K562 (cell line): ENCODE data around the gene FOXO3. TPM values are rescaled to one million over a fixed set of nuclear protein-coding genes. Genes with fewer than 3 reads are reported as not detected.

Experiments used
- ARID2 ChIP-seq: fragments of 450-650 bp; IDR thresholded peaks from 2 replicates; pipeline ENCODE4 v1.6.1; 2017; ENCODE audit warnings: antibody characterized with exemption, mild to moderate bottlenecking
- DACH1 ChIP-seq: fragments of 450-650 bp; IDR thresholded peaks from 2 replicates; pipeline ENCODE4 v1.6.1; 2018; ENCODE audit not compliant: partially characterized antibody
- ERF ChIP-seq: fragments of 450-650 bp; formaldehyde crosslinking; IDR thresholded peaks from 2 replicates; pipeline ENCODE4 v1.4.0; 2020; ENCODE audit warnings: mild to moderate bottlenecking, mixed read lengths
- ETS1 ChIP-seq: conservative IDR thresholded peaks from 2 replicates; pipeline ENCODE4 v1.6.1; 2011; ENCODE audit warnings: low read depth, mild to moderate bottlenecking, low read length; ENCODE audit not compliant: control insufficient read depth
- GABPA ChIP-seq: fragments of 200-800 bp; sonication (Bioruptor generic); conservative IDR thresholded peaks from 2 replicates; pipeline ENCODE4 v1.6.1; 2016; ENCODE audit warnings: low read depth, missing genetic modification characterization, missing compliant biosample characterization
- HMGN3 ChIP-seq: IDR thresholded peaks from 2 replicates; pipeline ENCODE4 v1.6.1; 2011; ENCODE audit warnings: borderline replicate concordance, low read depth, mild to moderate bottlenecking, mixed read lengths, low read length; ENCODE audit not compliant: insufficient read length; ENCODE audit errors: extremely low read depth
- HSF4 ChIP-seq: fragments of 250-450 bp; sonication (Bioruptor Pico); IDR thresholded peaks from 2 replicates; pipeline ENCODE4 v2.1.2; 2022; ENCODE audit warnings: mild to moderate bottlenecking, moderate library complexity, borderline replicate concordance
- ILF3 ChIP-seq: fragments of 450-650 bp; IDR thresholded peaks from 2 replicates; pipeline ENCODE4 v1.6.1; 2018; ENCODE audit warnings: antibody characterized with exemption, mild to moderate bottlenecking, moderate library complexity, borderline replicate concordance
- MNT ChIP-seq, 2 experiments: fragments of 450-650 bp; conservative IDR thresholded peaks; 2 replicates each; pipeline ENCODE4 v1.6.1; 2017; ENCODE audit warnings: mild to moderate bottlenecking in 2 of 2, moderate library complexity in 2 of 2
- NR1H2 ChIP-seq: sonication (generic); formaldehyde crosslinking; IDR thresholded peaks from 2 replicates; pipeline ENCODE4 v1.4.0; 2020; ENCODE audit warnings: mild to moderate bottlenecking, missing genetic modification reagents
- NR2C1 ChIP-seq, 2 experiments: fragments of 450-650 bp; IDR thresholded peaks; 2 replicates each; pipeline ENCODE4 v1.6.1; 2017; ENCODE audit warnings: mild to moderate bottlenecking in 2 of 2, antibody characterized with exemption in 1 of 2, inconsistent platforms in 1 of 2, missing compliant biosample characterization in 1 of 2, missing genetic modification characterization in 1 of 2
- POLR2A ChIP-seq: fragments of 450-650 bp; conservative IDR thresholded peaks from 2 replicates; pipeline ENCODE4 v1.6.1; 2016
- PYGO2 ChIP-seq: fragments of 450-650 bp; IDR thresholded peaks from 2 replicates; pipeline ENCODE4 v1.6.1; 2016; ENCODE audit warnings: mild to moderate bottlenecking, missing genetic modification characterization, moderate library complexity, missing compliant biosample characterization
- RBBP5 ChIP-seq: fragments of 200-600 bp; sonication (generic); IDR thresholded peaks from 2 replicates; pipeline ENCODE4 v1.6.1; 2012; ENCODE audit warnings: borderline replicate concordance, mild to moderate bottlenecking, low read length, control low read depth, inconsistent platforms; ENCODE audit not compliant: insufficient read depth, poor library complexity, severe bottlenecking
- RFX7 ChIP-seq: fragments of 250-450 bp; sonication (Bioruptor Pico); IDR thresholded peaks from 2 replicates; pipeline ENCODE4 v1.5.1; 2021; ENCODE audit warnings: mild to moderate bottlenecking
- RNF2 ChIP-seq: sonication (generic); IDR thresholded peaks from 2 replicates; pipeline ENCODE4 v1.6.1; 2016
- SP1 ChIP-seq: sonication (generic); formaldehyde crosslinking; IDR thresholded peaks from 2 replicates; pipeline ENCODE4 v1.8.1; 2022; ENCODE audit warnings: mild to moderate bottlenecking, missing genetic modification reagents
- TCF7 ChIP-seq: sonication (generic); IDR thresholded peaks from 2 replicates; pipeline ENCODE4 v1.6.1; 2016; ENCODE audit warnings: antibody characterized with exemption, borderline replicate concordance
- TFAP4 ChIP-seq: sonication (generic); formaldehyde crosslinking; IDR thresholded peaks from 2 replicates; pipeline ENCODE4 v1.8.0; 2022; ENCODE audit warnings: missing genetic modification reagents, mild to moderate bottlenecking, moderate library complexity, borderline replicate concordance
- TOE1 ChIP-seq, 2 experiments: fragments of 450-650 bp in 1 of 2; sonication (generic) in 1 of 2; formaldehyde crosslinking in 1 of 2; IDR thresholded peaks; 2 replicates each; pipeline versions ENCODE4 v1.7.1 to v1.8.0; 2016 to 2022; ENCODE audit warnings: borderline replicate concordance in 2 of 2, mild to moderate bottlenecking in 2 of 2, antibody characterized with exemption in 1 of 2, inconsistent platforms in 1 of 2, low read depth in 1 of 2, missing genetic modification reagents in 1 of 2, moderate library complexity in 1 of 2
- ZNF24 ChIP-seq: fragments of 450-650 bp; IDR thresholded peaks from 2 replicates; pipeline ENCODE4 v1.6.1; 2016
- ZNF436 ChIP-seq: fragments of 250-450, 450-650 bp; sonication (Bioruptor Pico); formaldehyde crosslinking; IDR thresholded peaks from 2 replicates; pipeline ENCODE4 v1.7.0; 2020; ENCODE audit warnings: mild to moderate bottlenecking
- ZNF644 ChIP-seq: fragments of 200-800 bp; sonication (Bioruptor generic); IDR thresholded peaks from 2 replicates; pipeline ENCODE4 v1.6.1; 2016; ENCODE audit warnings: low read depth, missing genetic modification characterization, missing compliant biosample characterization
- polyA plus RNA-seq, 8 experiments: library from polyadenylated mRNA; depleted of rRNA in 4 of 8; stranded (reverse) in 5 of 8; unstranded in 3 of 8; fragments of >200 nt; fragmentation: Nextera tagmentation in 2 of 8; fragmentation: Illumina TruSeq in 1 of 8; extraction: Ambion mirVana in 2 of 8; extraction: Trizol in 1 of 8; gene quantifications; 2 replicates each; pipeline versions ENCODE4 v1.2.1 to v1.2.3, GENCODE V29; 2011 to 2014; ENCODE audit warnings: inconsistent platforms in 1 of 8, missing spikeins in 1 of 8
- total RNA-seq, 7 experiments: library from RNA; depleted of rRNA in 6 of 7; stranded (reverse); fragments of >200 nt in 6 of 7; fragmentation: Illumina TruSeq in 2 of 7; extraction: Trizol in 2 of 7; gene quantifications; 2 replicates each; pipeline versions ENCODE4 v1.2.1 to v1.2.3, GENCODE V29; 2011 to 2021; ENCODE audit warnings: low replicate concordance in 1 of 7

The FOXO3 gene
- total and polyA plus RNA-seq, 9 of the 15 experiments (the other 6 are each of a cell fraction or from before 2014, with no cell fraction given): 3.0 to 14.6 (median 6.0) TPM

GRCh38 chr6:108557494-108558371 is 3.0 kb upstream of the FOXO3 start (continued):
- 0 out of 2 replicates have a peak, but pooled peaks have one; percentile 60 for TF ChIP-seq ERF (CRISPR knock-in tag)
- no peak for TF ChIP-seq PYGO2
- no peak for TF ChIP-seq DACH1
- no peak for TF ChIP-seq ARID2
- no peak for TF ChIP-seq ILF3
- no peak for TF ChIP-seq NR1H2 (CRISPR knock-in tag)
- peak; percentile 26; the same call in 1 of the 2 replicates for TF ChIP-seq TFAP4 (CRISPR knock-in tag)
- TF ChIP-seq TOE1 (IDR thresholded peaks at IDR 0.05; ENCODE audit: borderline replicate concordance): no peak
- no peak for TF ChIP-seq TOE1 (CRISPR knock-in tag; IDR thresholded peaks at IDR 0.05; ENCODE audit: borderline replicate concordance, low read depth)
- no peak for TF ChIP-seq HSF4 (CRISPR knock-in tag)
- peak; percentile 11; the same call in 1 of the 2 replicates for TF ChIP-seq ZNF644
- 0 out of 2 replicates have a peak, but pooled peaks have one; percentile 47 for TF ChIP-seq ETS1
- no peak for TF ChIP-seq ZNF24
- TF ChIP-seq SP1 (CRISPR knock-in tag): peak; percentile 6; the same call in 1 of the 2 replicates
- TF ChIP-seq GABPA: 0 out of 2 replicates have a peak, but pooled peaks have one; percentile 31
- peak; percentile 61 for TF ChIP-seq POLR2A
- peak in 1 of 2 experiments; percentile 38; a peak in 3 of 4 replicates for TF ChIP-seq MNT (conservative IDR thresholded peaks at IDR 0.05)
- TF ChIP-seq HMGN3: peak; percentile 74
- peak; percentile 77 for TF ChIP-seq RBBP5
- TF ChIP-seq ZNF436 (CRISPR knock-in tag): no peak
- TF ChIP-seq NR2C1 (IDR thresholded peaks at IDR 0.05): no peak
- TF ChIP-seq NR2C1 (tag; IDR thresholded peaks at IDR 0.05): no peak
- no peak for TF ChIP-seq TCF7
- no peak for TF ChIP-seq RFX7 (CRISPR knock-in tag)
- no peak for TF ChIP-seq RNF2
